Measurements from ENCODE around the gene MMP15. TPM values are rescaled to one million over a fixed set of nuclear protein-coding genes. Genes with fewer than 3 reads are reported as not detected.

MMP15 gene
- total and polyA plus RNA-seq, 2 of the 4 experiments (the other 2 are of a cell fraction): 0.18 to 0.56 TPM

- H3K14ac ChIP-seq (replicated peaks; ENCODE audit: low read depth, low read length): no peak overlapping the region
- dilution Hi-C loops (cut with HindIII; ENCODE audit: low sequenced_read_pairs, unreplicated experiment): no loop called here
- no peak overlapping the region for H2AK9ac ChIP-seq (replicated peaks; ENCODE audit: low read depth, low read length, poor library complexity)
- 0 out of 2 replicates have a peak, but pooled peaks cover 2% of the 10 kb centered on the region for H3K9me3 ChIP-seq (ENCODE audit: control insufficient read depth, insufficient read depth, low read length)
- ATAC-seq (ENCODE audit: low read depth) (no peak), DNase-seq (no peak)
- no peak overlapping the region for H2BK120ac ChIP-seq (ENCODE audit: low read depth, low read length)
- H3K79me1 ChIP-seq (ENCODE audit: low read depth in 1 of 2, low read length in 2 of 2): no peaks in the 10 kb centered on the region
- H2BK5ac ChIP-seq (ENCODE audit: low read depth, low read length, poor library complexity, severe bottlenecking): no peak overlapping the region
- peaks cover 2% of the 10 kb centered on the region; the same call in 1 of the 2 replicates for H3K27me3 ChIP-seq (ENCODE audit: control insufficient read depth, insufficient read depth, low read length)
- no peak overlapping the region for H3K23ac ChIP-seq (ENCODE audit: low read depth, low read length)
- no peak overlapping the region for H3K4me3 ChIP-seq (ENCODE audit: insufficient read depth, low read depth, low read length)
- H3K18ac ChIP-seq (ENCODE audit: low read depth, low read length): no peak overlapping the region
- TF ChIP-seq ELK1 (IDR thresholded peaks at IDR 0.05; ENCODE audit: borderline replicate concordance, low read depth, low read length) (no peak), RAD21 (IDR thresholded peaks at IDR 0.05; ENCODE audit: low read length) (no peak), FOS (IDR thresholded peaks at IDR 0.05; ENCODE audit: low read depth, low read length) (no peak), CEBPB (IDR thresholded peaks at IDR 0.05; ENCODE audit: low read depth, low read length) (no peak), RFX5 (IDR thresholded peaks at IDR 0.05; ENCODE audit: low read depth, low read length) (no peak), MXI1 (IDR thresholded peaks at IDR 0.05; ENCODE audit: borderline replicate concordance, low read depth, low read length) (no peak), USF2 (IDR thresholded peaks at IDR 0.05; ENCODE audit: low read depth, low read length) (no peak), RCOR1 (IDR thresholded peaks at IDR 0.05; ENCODE audit: insufficient replicate concordance, low read length) (no peak), CTCF (conservative IDR thresholded peaks at IDR 0.05; ENCODE audit: low read depth, low read length) (no peak), MAZ (IDR thresholded peaks at IDR 0.05; ENCODE audit: borderline replicate concordance, low read depth, low read length) (no peak), CHD1 (IDR thresholded peaks at IDR 0.05; ENCODE audit: low read depth, low read length) (no peak), SMC3 (IDR thresholded peaks at IDR 0.05; ENCODE audit: low read depth, low read length) (no peak), BHLHE40 (IDR thresholded peaks at IDR 0.05; ENCODE audit: low read depth, low read length) (no peak), NFE2L2 (IDR thresholded peaks at IDR 0.05; ENCODE audit: low read depth, low read length) (no peak), POLR2A (IDR thresholded peaks at IDR 0.05; ENCODE audit: low read depth, low read length) (no peak), MAFK (IDR thresholded peaks at IDR 0.05; ENCODE audit: low read depth, low read length) (no peak)
- no peak overlapping the region for H3K27ac ChIP-seq (ENCODE audit: insufficient read depth, low read length)
- intact Hi-C loops (cut with micrococcal nuclease): no loop called here
- no TSS peak for BruUV-seq (replicated peaks)
- POLR2A ChIA-PET (ENCODE audit: unreplicated experiment): no interaction called here
- no peak overlapping the region for H3K4me2 ChIP-seq (ENCODE audit: low read depth, low read length)
- in situ Hi-C loops (cut with MboI; ENCODE audit: low sequenced_read_pairs): no loop called here
- H4K5ac ChIP-seq (ENCODE audit: low read depth, low read length): no peak overlapping the region
- no peak overlapping the region for H2BK15ac ChIP-seq (ENCODE audit: low read depth, low read length)
- WGBS, 2 experiments (ENCODE audit: extremely low coverage in 2 of 2, insufficient read length in 1 of 2): 0% methylated on average over 1 of the region's 8 CpGs; no CpG with 5 or more reads in 1 of the 2 experiments
- H3K9ac ChIP-seq (ENCODE audit: low read depth, low read length): no peak overlapping the region
- no peak overlapping the region for H2AK5ac ChIP-seq (ENCODE audit: low read depth, low read length)
- no peaks in the 10 kb centered on the region for H3K36me3 ChIP-seq (ENCODE audit: control insufficient read depth, insufficient read depth, low read length)
- CTCF ChIA-PET: no interaction called here
- H2BK20ac ChIP-seq (ENCODE audit: low read depth, low read length): no peak overlapping the region
- no peaks in the 10 kb centered on the region for H3K9me1 ChIP-seq (ENCODE audit: insufficient read depth, low read length)
- H2AFZ ChIP-seq (replicated peaks; ENCODE audit: low read length, poor library complexity): no peak overlapping the region
- no peak overlapping the region for H3K56ac ChIP-seq (ENCODE audit: extremely low read depth, insufficient read depth, low read length)
- no peak overlapping the region for H3K4ac ChIP-seq (ENCODE audit: low read depth, low read length)
- H4K20me1 ChIP-seq (ENCODE audit: insufficient read depth, low read length): no peaks in the 10 kb centered on the region
- no peak overlapping the region for H4K8ac ChIP-seq (ENCODE audit: low read depth in 2 of 2, low read length in 2 of 2)
- H4K91ac ChIP-seq (ENCODE audit: insufficient read depth, low read depth, low read length): no peak overlapping the region
- H3K4me1 ChIP-seq (ENCODE audit: control insufficient read depth, insufficient read depth, low read length): no peaks in the 10 kb centered on the region
These were observed 52.2 kb downstream of the MMP15 start for GRCh38 chr16:58077796-58078195.

Measured in IMR-90 (cell line).